Measurements from ENCODE around the gene ZBTB42. TPM values are rescaled to one million over a fixed set of nuclear protein-coding genes. Genes with fewer than 3 reads are reported as not detected.

ZBTB42 gene
- 2.9 TPM for total RNA-seq

DNA sequence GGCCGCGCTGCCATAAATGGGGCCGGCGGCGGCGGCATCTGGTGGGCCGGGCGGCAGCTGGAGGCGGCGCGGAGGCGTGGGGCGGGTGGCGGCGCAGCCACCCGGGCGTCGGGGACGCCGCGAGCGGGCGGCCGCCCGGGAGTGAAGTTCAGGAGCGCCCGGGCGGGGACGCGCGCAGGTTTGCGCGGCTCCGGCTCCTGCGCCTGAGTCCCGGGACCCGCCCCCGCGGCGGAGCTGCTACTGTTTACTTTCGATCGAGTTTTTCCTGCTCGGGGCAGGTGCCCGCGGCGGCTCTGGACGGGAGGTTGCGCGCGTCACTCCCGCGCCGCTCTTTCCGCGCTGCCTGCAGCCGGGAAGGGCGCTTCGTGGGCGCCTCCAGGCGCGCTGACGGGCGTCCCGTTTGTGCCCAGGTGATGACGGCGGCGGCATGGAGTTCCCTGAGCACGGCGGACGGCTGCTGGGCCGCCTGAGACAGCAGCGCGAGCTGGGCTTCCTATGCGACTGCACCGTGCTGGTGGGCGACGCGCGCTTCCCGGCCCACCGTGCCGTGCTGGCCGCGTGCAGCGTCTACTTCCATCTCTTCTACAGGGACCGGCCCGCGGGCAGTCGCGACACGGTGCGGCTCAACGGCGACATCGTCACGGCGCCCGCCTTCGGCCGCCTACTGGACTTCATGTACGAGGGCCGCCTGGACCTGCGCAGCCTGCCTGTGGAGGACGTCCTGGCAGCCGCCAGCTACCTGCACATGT, at the start of gene ZBTB42:
ZBTB42 (plus strand) TSS at position 331 of the 749 bp plus-strand sequence; CDS start at position 428, 97 bp downstream.
- Histone ChIP-seq H3K4me3 (ENCODE audit: low read length) (peak within 1 kb of the TSS; percentile 56), H3K27me3 (ENCODE audit: insufficient read depth, low read length) (no peaks in the 10 kb centered on the region), H3K9me3 (ENCODE audit: low read depth, low read length) (no peaks in the 10 kb centered on the region), H3K4me1 (ENCODE audit: insufficient read depth, low read length) (peaks cover 26% of the 10 kb centered on the region)

DNA sequence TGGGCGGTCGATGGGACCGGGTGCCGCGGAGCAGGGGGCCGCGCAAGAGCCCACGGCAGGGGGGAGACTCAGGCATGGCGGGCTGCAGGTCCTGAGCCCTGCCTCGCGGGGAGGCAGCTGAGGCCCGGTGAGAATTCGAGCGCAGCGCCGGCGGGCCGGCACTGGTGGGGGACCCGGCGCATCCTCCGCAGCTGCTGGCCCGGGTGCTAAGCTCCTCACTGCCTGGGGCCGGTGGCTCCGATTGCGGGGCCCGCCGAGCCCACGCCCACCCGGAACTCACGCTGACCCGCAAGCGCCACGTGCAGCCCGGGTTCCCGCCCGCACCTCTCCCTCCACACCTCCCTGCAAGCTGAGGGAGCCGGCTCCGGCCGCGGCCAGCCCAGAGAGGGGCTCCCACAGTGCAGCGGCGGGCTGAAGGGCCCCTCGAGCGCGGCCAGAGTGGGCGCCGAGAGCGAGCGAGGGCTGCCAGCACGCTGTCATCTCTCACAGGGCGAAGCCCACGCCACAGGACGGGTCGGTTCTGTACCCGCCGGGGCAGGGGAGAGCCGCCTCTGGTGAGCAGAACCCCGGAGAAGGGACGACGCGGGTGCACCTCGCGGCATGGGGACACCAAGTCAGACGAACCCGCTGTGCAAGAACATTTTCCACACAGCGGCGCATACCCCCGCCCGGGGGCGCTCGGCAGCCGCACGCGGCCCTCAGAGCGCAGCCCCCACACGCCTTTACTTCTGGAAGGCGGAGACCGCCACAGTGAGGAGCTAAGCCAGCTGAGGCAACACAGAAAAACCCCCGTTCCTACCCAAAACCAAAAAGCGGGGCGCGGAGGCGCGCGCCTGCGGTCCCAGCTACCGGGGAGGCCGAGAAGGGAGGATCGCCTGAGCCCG, 49.1 kb upstream of the ZBTB42 start:
- Histone ChIP-seq H3K27me3 (ENCODE audit: insufficient read depth, low read length) (no peaks in the 10 kb centered on the region), H3K4me1 (ENCODE audit: insufficient read depth, low read length) (peaks cover 30% of the 10 kb centered on the region), H3K9me3 (ENCODE audit: low read depth, low read length) (no peaks in the 10 kb centered on the region), H3K4me3 (ENCODE audit: low read length) (peak overlapping the region; percentile 93)

- Histone ChIP-seq H3K9me3 (ENCODE audit: low read depth, low read length) (no peaks in the 10 kb centered on the region), H3K4me1 (ENCODE audit: insufficient read depth, low read length) (peaks cover 30% of the 10 kb centered on the region), H3K27me3 (ENCODE audit: insufficient read depth, low read length) (no peaks in the 10 kb centered on the region), H3K4me3 (ENCODE audit: low read length) (peak overlapping the region; percentile 93)
Observed at GRCh38 chr14:104752423-104752734, 48.5 kb upstream of the ZBTB42 start.

- H3K9me3 ChIP-seq (ENCODE audit: low read depth, low read length) = no peaks in the 10 kb centered on the region
- no peaks in the 10 kb centered on the region for H3K27me3 ChIP-seq (ENCODE audit: insufficient read depth, low read length)
- peaks cover 30% of the 10 kb centered on the region for H3K4me1 ChIP-seq (ENCODE audit: insufficient read depth, low read length)
- peak within 1 kb of the TSS; percentile 93 for H3K4me3 ChIP-seq (ENCODE audit: low read length)
Observed at GRCh38 chr14:104752735-104753527, 48.0 kb upstream of the ZBTB42 start, which contains the start of gene SIVA1. Gene SIVA1 (plus strand): TSS chr14:104753147. CDS start chr14:104753202, 55 bp downstream.

- Histone ChIP-seq H3K27me3 (ENCODE audit: insufficient read depth, low read length) (no peaks in the 10 kb centered on the region), H3K4me1 (ENCODE audit: insufficient read depth, low read length) (peaks cover 30% of the 10 kb centered on the region), H3K4me3 (ENCODE audit: low read length) (peak overlapping the region; percentile 93), H3K9me3 (ENCODE audit: low read depth, low read length) (no peaks in the 10 kb centered on the region)
Observed at GRCh38 chr14:104753528-104754212, 47.2 kb upstream of the ZBTB42 start.

- no peaks in the 10 kb centered on the region for H3K27me3 ChIP-seq (ENCODE audit: insufficient read depth, low read length)
- no peaks in the 10 kb centered on the region for H3K9me3 ChIP-seq (ENCODE audit: low read depth, low read length)
- peak overlapping the region; percentile 93 for H3K4me3 ChIP-seq (ENCODE audit: low read length)
- H3K4me1 ChIP-seq (ENCODE audit: insufficient read depth, low read length) = peaks cover 30% of the 10 kb centered on the region
Observed at GRCh38 chr14:104754213-104754851, 46.6 kb upstream of the ZBTB42 start.

DNA sequence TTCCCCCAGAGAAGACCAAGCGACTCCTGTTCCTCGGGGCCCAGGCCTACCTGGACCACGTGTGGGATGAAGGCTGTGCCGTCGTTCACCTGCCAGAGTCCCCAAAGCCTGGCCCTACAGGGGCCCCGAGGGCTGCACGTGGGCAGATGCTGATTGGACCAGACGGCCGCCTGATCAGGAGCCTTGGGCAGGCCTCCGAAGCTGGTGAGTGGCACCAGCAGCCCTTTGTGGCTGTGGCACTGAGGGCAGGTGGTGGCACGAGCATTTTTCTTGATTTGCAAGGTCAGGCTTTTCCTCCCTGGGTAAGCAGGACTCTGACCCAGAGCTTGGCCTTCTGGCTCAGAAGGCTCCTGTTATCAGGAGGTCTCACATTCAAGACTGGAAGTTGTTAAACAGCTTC, 45.3 kb upstream of the ZBTB42 start:
- Histone ChIP-seq H3K27me3 (ENCODE audit: insufficient read depth, low read length) (no peaks in the 10 kb centered on the region), H3K4me3 (ENCODE audit: low read length) (no peak overlapping the region), H3K9me3 (ENCODE audit: low read depth, low read length) (no peaks in the 10 kb centered on the region), H3K4me1 (ENCODE audit: insufficient read depth, low read length) (peaks cover 30% of the 10 kb centered on the region)

- H3K9me3 ChIP-seq (ENCODE audit: low read depth, low read length) = no peaks in the 10 kb centered on the region
- no peak overlapping the region for H3K4me3 ChIP-seq (ENCODE audit: low read length)
- H3K4me1 ChIP-seq (ENCODE audit: insufficient read depth, low read length) = peaks cover 28% of the 10 kb centered on the region
- no peaks in the 10 kb centered on the region for H3K27me3 ChIP-seq (ENCODE audit: insufficient read depth, low read length)
Observed at GRCh38 chr14:104756477-104757237, 44.2 kb upstream of the ZBTB42 start.

DNA sequence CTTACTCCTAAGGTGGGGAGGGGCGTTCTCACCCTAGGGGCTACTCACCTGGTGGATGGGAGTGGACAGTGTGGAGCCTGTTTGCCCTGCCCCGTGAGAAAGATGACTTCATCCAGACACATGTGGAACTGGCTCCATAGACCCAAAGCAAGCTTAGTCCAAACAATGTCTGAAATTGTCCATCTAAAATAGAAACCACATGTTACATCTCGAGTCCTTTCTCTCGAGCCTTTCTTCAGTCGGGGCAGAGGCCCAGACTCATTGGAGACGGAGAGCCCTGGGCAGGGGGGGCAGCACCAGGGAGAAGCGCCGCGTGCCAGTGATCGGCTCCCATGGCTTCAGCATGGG, 43.7 kb upstream of the ZBTB42 start:
- no peaks in the 10 kb centered on the region for H3K27me3 ChIP-seq (ENCODE audit: insufficient read depth, low read length)
- H3K4me3 ChIP-seq (ENCODE audit: low read length) = no peak overlapping the region
- H3K9me3 ChIP-seq (ENCODE audit: low read depth, low read length) = no peaks in the 10 kb centered on the region
- H3K4me1 ChIP-seq (ENCODE audit: insufficient read depth, low read length) = peaks cover 23% of the 10 kb centered on the region

DNA sequence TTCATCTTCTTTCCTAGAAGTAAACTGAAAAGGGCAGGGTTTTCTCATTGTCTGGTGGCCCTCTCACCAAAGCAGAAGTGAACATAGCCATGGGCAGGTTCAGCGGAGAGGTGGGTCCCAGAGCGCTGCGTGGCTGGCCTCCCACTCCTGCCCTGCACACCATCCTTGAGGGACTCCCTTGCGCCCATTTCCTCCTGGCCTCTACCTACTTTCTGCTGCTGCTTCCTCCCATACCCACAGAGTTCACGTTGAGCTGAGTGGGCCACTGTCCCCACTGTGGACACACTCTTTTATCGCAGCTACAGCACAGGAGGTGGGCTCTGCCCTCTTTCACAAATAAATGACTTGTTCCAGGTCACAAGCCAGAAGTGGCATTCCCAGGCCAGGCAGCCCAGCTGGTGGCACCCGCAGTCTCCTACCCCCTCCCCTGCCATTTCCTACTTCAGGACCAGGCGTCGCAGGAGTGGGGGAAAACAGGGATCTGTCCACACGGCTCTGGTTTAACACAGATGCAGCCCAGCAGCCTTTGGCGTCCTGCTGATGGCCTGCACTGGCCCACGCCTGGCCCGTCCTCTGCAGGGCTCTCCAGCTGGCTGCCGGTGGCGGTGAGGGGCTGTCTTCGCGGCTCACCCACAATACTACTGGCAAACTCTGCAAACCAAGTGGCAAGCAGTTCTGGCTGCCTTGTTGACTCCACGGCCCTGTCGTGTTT, 43.1 kb upstream of the ZBTB42 start:
- Histone ChIP-seq H3K4me1 (ENCODE audit: insufficient read depth, low read length) (peaks cover 21% of the 10 kb centered on the region), H3K27me3 (ENCODE audit: insufficient read depth, low read length) (no peaks in the 10 kb centered on the region), H3K4me3 (ENCODE audit: low read length) (no peak overlapping the region), H3K9me3 (ENCODE audit: low read depth, low read length) (no peaks in the 10 kb centered on the region)

- no peaks in the 10 kb centered on the region for H3K9me3 ChIP-seq (ENCODE audit: low read depth, low read length)
- peaks cover 12% of the 10 kb centered on the region for H3K4me1 ChIP-seq (ENCODE audit: insufficient read depth, low read length)
- no peak overlapping the region for H3K4me3 ChIP-seq (ENCODE audit: low read length)
- no peaks in the 10 kb centered on the region for H3K27me3 ChIP-seq (ENCODE audit: insufficient read depth, low read length)
Observed at GRCh38 chr14:104758981-104759969, 41.6 kb upstream of the ZBTB42 start.

- peaks cover 4% of the 10 kb centered on the region for H3K4me1 ChIP-seq (ENCODE audit: insufficient read depth, low read length)
- no peak overlapping the region for H3K4me3 ChIP-seq (ENCODE audit: low read length)
- no peaks in the 10 kb centered on the region for H3K27me3 ChIP-seq (ENCODE audit: insufficient read depth, low read length)
- H3K9me3 ChIP-seq (ENCODE audit: low read depth, low read length) = no peaks in the 10 kb centered on the region
Observed at GRCh38 chr14:104765517-104765916, 35.4 kb upstream of the ZBTB42 start.

All from mononuclear cell (primary cell).